Measurements from ENCODE around the gene MOV10L1. TPM values are rescaled to one million over a fixed set of nuclear protein-coding genes. Genes with fewer than 3 reads are reported as not detected.

Gene MOV10L1
- total and polyA plus RNA-seq, 2 donors (not counting 3 experiments of a cell fraction or from before 2014, with no cell fraction given): 27.6 to 37.6 TPM

DNA sequence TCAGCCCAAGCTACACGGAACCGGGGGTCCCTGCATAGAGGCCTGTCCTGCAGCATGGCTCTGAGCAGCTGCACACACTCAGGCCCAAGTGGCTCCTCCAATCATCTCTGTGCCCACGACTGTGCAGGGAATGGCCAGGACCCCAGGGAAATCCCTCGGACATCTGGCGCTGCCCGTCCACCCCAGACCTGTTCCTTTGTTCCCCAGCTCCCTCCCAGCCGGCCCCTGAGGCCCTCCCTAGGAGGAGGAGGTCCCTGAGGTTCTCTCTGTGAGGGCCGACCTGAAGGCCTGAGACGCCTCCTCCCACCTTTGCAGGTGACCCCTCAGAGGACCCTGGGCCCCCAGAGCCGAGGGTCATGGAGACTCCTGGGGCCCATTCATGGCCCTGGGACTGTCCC is 5.7 kb upstream of the MOV10L1 start:
- no peak overlapping the region for H3K27ac ChIP-seq (ENCODE audit: insufficient read depth, low read depth, low read length)
- no peak for FAIRE-seq
- H3K4me1 ChIP-seq (ENCODE audit: control insufficient read depth, extremely low read depth, insufficient read depth, low read length): no peaks in the 10 kb centered on the region
- no peaks in the 10 kb centered on the region for H3K9me1 ChIP-seq (replicated peaks; ENCODE audit: control insufficient read depth, extremely low read depth, insufficient read depth, low read length)
- intact Hi-C loops (cut with micrococcal nuclease) (no loop called here), dilution Hi-C loops (cut with MboI; ENCODE audit: extremely low pct_ligation_motif_present, low sequenced_read_pairs) (no loop called here)
- BruUV-seq (replicated peaks): no TSS peak
- H3K4me3 ChIP-seq (replicated peaks in 1 of 3; ENCODE audit: insufficient read depth in 1 of 3, low read depth in 1 of 3, low read length in 3 of 3): no peak overlapping the region
- CTCF ChIA-PET: no interaction called here
- H3K36me3 ChIP-seq (ENCODE audit: control insufficient read depth in 2 of 2, extremely low read depth in 1 of 2, insufficient read depth in 2 of 2, low read length in 2 of 2): no peaks in the 10 kb centered on the region
- POLR2A ChIA-PET: no interaction called here
- no peaks in the 10 kb centered on the region for H3K79me2 ChIP-seq (ENCODE audit: control insufficient read depth, insufficient read depth, low read length)
- no peak overlapping the region for H3K9ac ChIP-seq (replicated peaks; ENCODE audit: extremely low read depth, insufficient read depth, low read length)
- no peak overlapping the region for H2AFZ ChIP-seq (ENCODE audit: low read depth, low read length)
- no peak for DNase-seq (ENCODE audit: low read depth, low spot score)
- H3K9me3 ChIP-seq (replicated peaks; ENCODE audit: control insufficient read depth, insufficient read depth, low read length): no peaks in the 10 kb centered on the region
- H3K27me3 ChIP-seq (ENCODE audit: control insufficient read depth in 2 of 2, insufficient read depth in 2 of 2, low read length in 2 of 2): peaks cover 0 to 6% of the 10 kb centered on the region in 2 experiments
- no peaks in the 10 kb centered on the region for H4K20me1 ChIP-seq (replicated peaks; ENCODE audit: control insufficient read depth, extremely low read depth, insufficient read depth, low read length)
- no peak overlapping the region for H3K4me2 ChIP-seq (ENCODE audit: insufficient read depth, low read length)
- TF ChIP-seq GATA2 (IDR thresholded peaks at IDR 0.05; ENCODE audit: insufficient read depth, insufficient read length, low read depth, low read length) (no peak), POLR2AphosphoS5 (IDR thresholded peaks at IDR 0.05; ENCODE audit: insufficient read depth, low read depth, low read length) (no peak), FOS (IDR thresholded peaks at IDR 0.05; ENCODE audit: borderline replicate concordance, insufficient read depth, low read length) (no peak), EZH2 (IDR thresholded peaks at IDR 0.05; ENCODE audit: borderline replicate concordance, low read depth, low read length, severe bottlenecking) (no peak), POLR2A (IDR thresholded peaks at IDR 0.05; ENCODE audit: low read depth, low read length) (no peak)
- TF ChIP-seq, protein P1, sequence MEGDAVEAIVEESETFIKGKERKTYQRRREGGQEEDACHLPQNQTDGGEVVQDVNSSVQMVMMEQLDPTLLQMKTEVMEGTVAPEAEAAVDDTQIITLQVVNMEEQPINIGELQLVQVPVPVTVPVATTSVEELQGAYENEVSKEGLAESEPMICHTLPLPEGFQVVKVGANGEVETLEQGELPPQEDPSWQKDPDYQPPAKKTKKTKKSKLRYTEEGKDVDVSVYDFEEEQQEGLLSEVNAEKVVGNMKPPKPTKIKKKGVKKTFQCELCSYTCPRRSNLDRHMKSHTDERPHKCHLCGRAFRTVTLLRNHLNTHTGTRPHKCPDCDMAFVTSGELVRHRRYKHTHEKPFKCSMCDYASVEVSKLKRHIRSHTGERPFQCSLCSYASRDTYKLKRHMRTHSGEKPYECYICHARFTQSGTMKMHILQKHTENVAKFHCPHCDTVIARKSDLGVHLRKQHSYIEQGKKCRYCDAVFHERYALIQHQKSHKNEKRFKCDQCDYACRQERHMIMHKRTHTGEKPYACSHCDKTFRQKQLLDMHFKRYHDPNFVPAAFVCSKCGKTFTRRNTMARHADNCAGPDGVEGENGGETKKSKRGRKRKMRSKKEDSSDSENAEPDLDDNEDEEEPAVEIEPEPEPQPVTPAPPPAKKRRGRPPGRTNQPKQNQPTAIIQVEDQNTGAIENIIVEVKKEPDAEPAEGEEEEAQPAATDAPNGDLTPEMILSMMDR (IDR thresholded peaks at IDR 0.05; ENCODE audit: extremely low read depth in 1 of 2, insufficient read depth in 1 of 2, low read depth in 1 of 2, low read length in 2 of 2): no peak
- TF ChIP-seq, protein P2, sequence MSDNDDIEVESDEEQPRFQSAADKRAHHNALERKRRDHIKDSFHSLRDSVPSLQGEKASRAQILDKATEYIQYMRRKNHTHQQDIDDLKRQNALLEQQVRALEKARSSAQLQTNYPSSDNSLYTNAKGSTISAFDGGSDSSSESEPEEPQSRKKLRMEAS (IDR thresholded peaks at IDR 0.05; ENCODE audit: insufficient read depth, insufficient read length): no peak

Data from endothelial cell of umbilical vein (primary cell).